ENCODE data around the gene ARHGEF1.
"Not testable (repeated sequence)": the region's sequence is repeated elsewhere in the genome, so short reads cannot be mapped to it uniquely, and the experiment has no call there.

The ARHGEF1 gene

GRCh38 chr19:41861846-41862245, 21.1 kb upstream of the ARHGEF1 start:
- DNase-seq (ENCODE audit: low read depth, low spot score): no peak

GRCh38 chr19:41862445-41862986, 20.5 kb upstream of the ARHGEF1 start:
- DNase-seq (ENCODE audit: low read depth, low spot score): no peak

GRCh38 chr19:41863209-41863931, 19.6 kb upstream of the ARHGEF1 start:
- DNase-seq (ENCODE audit: low read depth, low spot score): no peak

GRCh38 chr19:41864374-41864773, 18.6 kb upstream of the ARHGEF1 start:
- no peak for DNase-seq (ENCODE audit: low read depth, low spot score)

- no peak for DNase-seq (ENCODE audit: low read depth, low spot score)
Measured at GRCh38 chr19:41866284-41866683, 16.7 kb upstream of the ARHGEF1 start.

- no peak for DNase-seq (ENCODE audit: low read depth, low spot score)
Measured at GRCh38 chr19:41868120-41868988, 14.6 kb upstream of the ARHGEF1 start.

- DNase-seq (ENCODE audit: low read depth, low spot score): no peak
Measured at GRCh38 chr19:41868989-41869300, 14.0 kb upstream of the ARHGEF1 start.

GRCh38 chr19:41869374-41869955, 13.5 kb upstream of the ARHGEF1 start:
- no peak for DNase-seq (ENCODE audit: low read depth, low spot score)

GRCh38 chr19:41870401-41870873, 12.5 kb upstream of the ARHGEF1 start:
- DNase-seq (ENCODE audit: low read depth, low spot score): no peak

GRCh38 chr19:41871573-41872383, 11.2 kb upstream of the ARHGEF1 start:
- no peak for DNase-seq (ENCODE audit: low read depth, low spot score)

- no peak for DNase-seq (ENCODE audit: low read depth, low spot score)
Measured at GRCh38 chr19:41872384-41872774, 10.6 kb upstream of the ARHGEF1 start.

- no peak for DNase-seq (ENCODE audit: low read depth, low spot score)
Measured at GRCh38 chr19:41872775-41873647, 10.0 kb upstream of the ARHGEF1 start.

- DNase-seq (ENCODE audit: low read depth, low spot score): not testable (repeated sequence)
Measured at GRCh38 chr19:41875973-41876372, 7.0 kb upstream of the ARHGEF1 start.

- DNase-seq (ENCODE audit: low read depth, low spot score): no peak
Measured at GRCh38 chr19:41876847-41877832, 5.8 kb upstream of the ARHGEF1 start, which contains the start of gene CD79A. Gene CD79A, plus strand, starts transcription at chr19:41877279. Its CDS starts 26 bp downstream, at chr19:41877305.

- no peak for DNase-seq (ENCODE audit: low read depth, low spot score)
Measured at GRCh38 chr19:41877916-41878905, 4.8 kb upstream of the ARHGEF1 start.

- DNase-seq (ENCODE audit: low read depth, low spot score): no peak
Measured at GRCh38 chr19:41879080-41879479, 3.9 kb upstream of the ARHGEF1 start.

- DNase-seq (ENCODE audit: low read depth, low spot score): no peak
Measured at GRCh38 chr19:41879670-41880328, 3.2 kb upstream of the ARHGEF1 start.
